GM21367 (cell line): Measurements from ENCODE around the gene PRSS2.

Source experiments
- ATAC-seq: cut with Tn5 transposase; IDR thresholded peaks from one replicate; pipeline ENCODE4 v1.9.1; 2021; ENCODE audit not compliant: unreplicated experiment

PRSS2 gene

GRCh38 chr7:142784716-142785115 is 13.9 kb downstream of the PRSS2 start:
- no peak for ATAC-seq

- ATAC-seq: no peak
Measured at GRCh38 chr7:142785841-142786250, 15.1 kb downstream of the PRSS2 start.

GRCh38 chr7:142787034-142787768 is 16.4 kb downstream of the PRSS2 start:
- ATAC-seq: no peak

- no peak for ATAC-seq
Measured at GRCh38 chr7:142787783-142788182, 17.0 kb downstream of the PRSS2 start.

GRCh38 chr7:142788303-142789289 is 17.8 kb downstream of the PRSS2 start:
- no peak for ATAC-seq

- no peak for ATAC-seq
Measured at GRCh38 chr7:142789441-142789840, 18.7 kb downstream of the PRSS2 start.

GRCh38 chr7:142790056-142790455 is 19.3 kb downstream of the PRSS2 start:
- ATAC-seq: no peak

GRCh38 chr7:142790555-142790954 is 19.8 kb downstream of the PRSS2 start:
- no peak for ATAC-seq

- ATAC-seq: no peak
Measured at GRCh38 chr7:142791502-142791901, 20.7 kb downstream of the PRSS2 start.

- ATAC-seq: no peak
Measured at GRCh38 chr7:142792129-142792528, 21.4 kb downstream of the PRSS2 start.

- no peak for ATAC-seq
Measured at GRCh38 chr7:142792593-142792992, 21.8 kb downstream of the PRSS2 start.

GRCh38 chr7:142793156-142793555 is 22.4 kb downstream of the PRSS2 start:
- no peak for ATAC-seq

GRCh38 chr7:142795339-142795863 is 24.6 kb downstream of the PRSS2 start:
- no peak for ATAC-seq

GRCh38 chr7:142796001-142796500 is 25.3 kb downstream of the PRSS2 start:
- no peak for ATAC-seq

- ATAC-seq: peak; percentile 41
Measured at GRCh38 chr7:142796501-142797390, 26.0 kb downstream of the PRSS2 start.

GRCh38 chr7:142797391-142798377 is 26.9 kb downstream of the PRSS2 start:
- ATAC-seq: peak; percentile 21

- ATAC-seq: no peak
Measured at GRCh38 chr7:142798451-142799436, 28.0 kb downstream of the PRSS2 start.

GRCh38 chr7:142799437-142799835 is 28.7 kb downstream of the PRSS2 start:
- no peak for ATAC-seq
